Muscle of leg (tissue), 16 donors: Measurements from ENCODE around the gene DTWD2. TPM values are rescaled to one million over a fixed set of nuclear protein-coding genes. Genes with fewer than 3 reads are reported as not detected.
A peak's percentile ranks its signal among the peaks of the same experiment; 100 is the strongest.

Source experiments
- DNase-seq: peaks from one replicate; pipeline ENCODE4 v3.0.0; 2013
- H3K27ac ChIP-seq: one replicate; pipeline ENCODE4 v1.5.1; 2013; ENCODE audit warnings: mild to moderate bottlenecking, low read length, control low read depth
- H3K27me3 ChIP-seq: one replicate; pipeline ENCODE4 v1.6.1; 2013; ENCODE audit warnings: low read length; ENCODE audit not compliant: control insufficient read depth, insufficient read depth
- H3K36me3 ChIP-seq: one replicate; pipeline ENCODE4 v1.6.1; 2013; ENCODE audit warnings: low read length; ENCODE audit not compliant: control insufficient read depth, insufficient read depth
- H3K4me1 ChIP-seq: one replicate; pipeline ENCODE4 v1.6.1; 2013; ENCODE audit warnings: low read length; ENCODE audit not compliant: control insufficient read depth, insufficient read depth
- H3K4me3 ChIP-seq: one replicate; pipeline ENCODE4 v1.5.1; 2013; ENCODE audit warnings: low read length, control low read depth
- H3K9me3 ChIP-seq: replicated peaks from 2 replicates; pipeline ENCODE4 v1.6.1; 2013; ENCODE audit warnings: low read depth, low read length; ENCODE audit not compliant: control insufficient read depth
- WGBS: methylation state at CpG from one replicate; pipeline ENCODE4 v1.1.5; 2013; ENCODE audit warnings: missing lambda C conversion rate; ENCODE audit not compliant: insufficient coverage; 5-methylcytosine and 5-hydroxymethylcytosine counted together
- long read RNA-seq, 11 donors: transcript quantifications; one replicate each; lab custom pipeline, GENCODE V29; 2026
- polyA plus RNA-seq, 8 donors: library from polyadenylated mRNA; unstranded; fragments of 120-200 nt; gene quantifications; one replicate each; pipeline versions ENCODE4 v1.2.1 to v1.2.3, GENCODE V29; 2013; ENCODE audit warnings: inconsistent platforms in 1 of 8, low replicate concordance in 1 of 8; ENCODE audit not compliant: insufficient read length in 8 of 8, insufficient read depth in 1 of 8
- total RNA-seq: library from RNA; stranded (reverse); fragments of 120-200 nt; gene quantifications from one replicate; pipeline ENCODE4 v1.2.4, GENCODE V29; 2013

The DTWD2 gene, protein sequence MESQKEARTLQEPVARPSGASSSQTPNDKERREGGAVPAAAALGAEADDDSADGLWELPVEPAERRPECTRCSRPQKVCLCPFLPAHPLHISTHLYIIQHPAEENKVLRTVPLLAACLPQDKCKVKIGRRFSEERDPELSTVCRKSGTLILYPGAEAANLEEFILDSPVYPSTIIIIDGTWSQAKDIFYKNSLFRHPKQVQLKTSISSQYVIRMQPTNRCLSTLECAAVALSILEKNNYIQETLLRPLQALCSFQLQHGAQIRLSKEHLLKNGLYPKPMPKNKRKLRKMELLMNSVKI
- 4.6 TPM for total RNA-seq
- 1 to 10 TPM; 4.0 to 9.4 (median 6.0) TPM for polyA plus RNA-seq
- long read RNA-seq, donor 1, result 0 reads
- long read RNA-seq, donor 2, result 0 reads
- long read RNA-seq, donor 3, partial matches to known transcripts, result 0 of 1 reads
- long read RNA-seq, donor 3, other reads (novel, unspliced or antisense), result 0 of 1 reads
- long read RNA-seq, donor 4, full-length matches to known transcripts, result 1 of 1 reads
- long read RNA-seq, donor 4, partial matches to known transcripts, result 0 of 1 reads
- long read RNA-seq, donor 4, other reads (novel, unspliced or antisense), result 0 of 1 reads
- long read RNA-seq, donor 5, partial matches to known transcripts, result 0 of 2 reads
- long read RNA-seq, donor 5, other reads (novel, unspliced or antisense), result 0 of 2 reads
- long read RNA-seq, donor 6, partial matches to known transcripts, result 0 of 2 reads
- long read RNA-seq, donor 6, other reads (novel, unspliced or antisense), result 0 of 2 reads
- long read RNA-seq, donor 7, partial matches to known transcripts, result 0 of 3 reads
- long read RNA-seq, donor 7, other reads (novel, unspliced or antisense), result 0 of 3 reads
- long read RNA-seq, donor 8, result 0 reads
- long read RNA-seq, donor 9, partial matches to known transcripts, result 0 of 3 reads
- long read RNA-seq, donor 9, other reads (novel, unspliced or antisense), result 0 of 3 reads
- long read RNA-seq, donor 10, result 0 reads
- long read RNA-seq, donor 11, partial matches to known transcripts, result 5 of 6 reads
- long read RNA-seq, donor 11, other reads (novel, unspliced or antisense), result 0 of 6 reads

DNA sequence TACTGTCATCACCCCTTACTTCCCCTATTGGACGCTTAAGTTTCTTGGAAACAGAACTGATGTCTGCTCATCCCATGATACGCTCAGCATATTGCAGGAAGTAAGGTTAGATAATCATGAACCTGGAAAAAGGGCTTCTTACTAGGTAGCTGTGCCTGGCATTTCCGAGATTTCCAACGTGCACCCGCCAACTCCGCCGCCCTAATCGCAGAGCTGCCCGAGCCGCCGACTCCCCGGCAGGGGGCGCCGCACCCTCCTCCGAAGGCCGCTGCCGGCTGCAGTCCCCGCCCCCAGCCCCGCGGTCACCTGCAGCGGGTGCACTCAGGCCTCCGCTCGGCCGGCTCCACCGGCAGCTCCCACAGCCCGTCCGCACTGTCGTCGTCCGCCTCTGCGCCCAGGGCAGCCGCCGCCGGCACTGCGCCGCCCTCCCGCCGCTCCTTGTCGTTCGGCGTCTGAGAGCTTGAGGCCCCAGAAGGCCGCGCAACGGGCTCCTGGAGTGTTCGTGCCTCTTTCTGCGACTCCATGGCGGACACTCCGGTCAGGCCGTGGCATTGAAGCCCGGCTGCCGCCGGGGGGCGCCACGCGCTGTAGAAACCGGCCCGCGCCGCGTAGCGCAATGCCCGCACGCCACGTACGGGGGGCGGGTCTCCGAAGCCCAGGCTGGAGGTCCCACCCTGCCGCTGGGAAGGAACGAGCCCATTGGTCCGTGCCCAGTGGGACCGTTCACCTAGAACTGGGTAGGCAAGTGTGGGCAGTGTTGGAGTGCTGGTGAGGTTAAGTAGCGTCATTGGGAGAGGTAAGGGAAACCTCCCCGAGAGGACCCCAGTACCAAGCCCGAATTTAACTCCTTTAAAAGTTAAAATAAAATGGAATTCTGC, at the start of gene DTWD2:
DTWD2 (minus strand) TSS at position 560 of the 878 bp plus-strand sequence; CDS start at position 524, 36 bp downstream.
- H3K27ac ChIP-seq, result peak within 1 kb of the TSS; percentile 89
- no peaks in the 10 kb centered on the region for H3K9me3 ChIP-seq
- H3K4me1 ChIP-seq, result peaks cover 2% of the 10 kb centered on the region
- H3K36me3 ChIP-seq, result no peaks in the 10 kb centered on the region
- H3K27me3 ChIP-seq, result no peaks in the 10 kb centered on the region
- peak; percentile 97 for DNase-seq
- H3K4me3 ChIP-seq, result peak within 1 kb of the TSS; percentile 58
- WGBS, result under 1% methylated on average over 70 of the region's 74 CpGs

DNA sequence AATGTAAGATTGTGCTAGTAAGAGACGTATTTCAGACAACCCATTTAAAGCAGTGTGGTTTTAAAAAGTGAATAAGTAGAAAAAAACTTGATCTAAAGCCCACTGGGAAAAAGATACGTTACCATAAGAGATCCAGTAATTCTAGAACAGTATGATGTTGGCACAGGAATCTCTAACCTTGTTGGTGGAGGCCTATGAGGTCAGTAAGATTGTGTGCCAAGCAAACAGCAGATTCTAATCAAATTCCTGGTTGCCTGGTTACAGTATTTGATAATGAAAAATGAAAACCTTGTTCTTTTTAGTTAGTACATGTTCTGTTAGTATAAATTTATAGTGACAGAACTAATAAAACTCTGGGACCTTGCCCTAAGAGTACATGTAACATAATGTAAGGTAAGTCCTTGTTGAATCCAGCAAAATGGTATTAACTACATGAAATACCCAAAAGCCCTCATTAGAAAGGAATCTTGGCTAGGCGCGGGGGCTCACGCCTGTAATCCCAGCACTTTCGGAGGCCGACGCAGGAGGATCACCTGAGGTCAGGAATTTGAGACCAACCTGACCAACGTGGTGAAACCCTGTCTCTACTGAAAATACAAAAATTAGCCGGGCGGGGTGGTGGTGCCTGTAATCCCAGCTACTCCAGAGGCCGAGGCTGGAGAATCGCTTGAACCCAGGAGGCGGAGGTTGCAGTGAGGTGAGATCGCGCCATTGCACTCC, 49.3 kb upstream of the DTWD2 start:
- H3K4me3 ChIP-seq, result no peak overlapping the region
- no peak overlapping the region for H3K27ac ChIP-seq
- no peaks in the 10 kb centered on the region for H3K27me3 ChIP-seq
- H3K9me3 ChIP-seq, result no peaks in the 10 kb centered on the region
- H3K4me1 ChIP-seq, result no peaks in the 10 kb centered on the region
- no peaks in the 10 kb centered on the region for H3K36me3 ChIP-seq
- WGBS, result 86% methylated on average over 14 of the region's 16 CpGs
- peak; percentile 16 for DNase-seq

DNA sequence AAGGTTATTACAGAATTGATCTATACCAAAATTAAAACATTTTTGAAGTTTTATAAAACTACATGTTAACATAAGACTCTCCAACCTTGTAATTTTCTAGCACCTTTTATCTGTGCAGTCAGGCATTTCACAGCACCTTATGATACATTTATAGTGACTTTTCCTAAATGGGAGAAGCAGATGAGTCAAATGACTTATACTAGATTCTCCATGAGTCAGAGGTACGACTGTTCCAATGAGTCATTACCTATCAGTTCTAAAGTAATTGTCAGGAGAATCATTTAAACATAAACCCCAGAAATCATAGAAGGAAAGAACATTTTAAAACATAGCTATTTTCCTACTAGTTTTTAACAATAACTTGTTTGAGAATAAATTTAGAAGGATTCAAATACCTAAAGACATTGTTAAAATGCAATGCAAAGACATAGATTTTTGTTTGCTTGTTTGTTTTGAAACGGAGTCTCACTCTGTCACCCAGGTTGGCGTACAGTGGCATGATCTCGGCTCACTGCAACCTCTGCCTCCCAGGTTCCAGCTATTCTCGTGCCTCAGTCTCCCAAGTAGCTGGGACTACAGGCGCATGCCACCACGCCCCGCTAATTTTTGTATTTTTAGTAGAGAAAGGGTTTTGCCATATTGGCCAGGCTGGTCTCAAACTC, 47.9 kb upstream of the DTWD2 start:
- Histone ChIP-seq H3K4me3 (no peak overlapping the region), H3K4me1 (no peaks in the 10 kb centered on the region), H3K27me3 (no peaks in the 10 kb centered on the region), H3K36me3 (no peaks in the 10 kb centered on the region), H3K27ac (no peak overlapping the region), H3K9me3 (no peaks in the 10 kb centered on the region)
- 100% methylated on average over 2 of the region's 8 CpGs for WGBS
- peak; percentile 40 for DNase-seq

DNA sequence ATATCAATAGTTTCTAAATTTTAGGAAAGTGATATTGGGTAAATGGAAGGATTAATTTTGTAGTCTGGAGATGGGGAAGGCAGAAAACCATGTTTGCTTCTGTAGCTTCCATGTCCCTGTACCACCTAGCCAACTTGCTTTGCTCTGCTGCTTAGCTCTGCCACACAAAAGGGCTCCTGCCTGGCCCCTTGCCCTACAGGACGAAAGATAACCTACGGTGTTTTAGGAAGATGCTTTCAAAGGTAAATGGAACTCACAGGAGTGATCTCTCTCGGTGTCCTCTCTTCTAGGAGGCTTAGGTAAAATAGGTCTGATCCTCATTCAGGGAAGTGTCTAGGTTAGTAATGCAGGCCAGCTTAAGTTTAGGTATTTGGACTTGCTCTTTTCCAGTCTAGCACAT, 44.8 kb upstream of the DTWD2 start:
- no CpG with 5 or more reads among the region's 3 CpGs for WGBS
- no peak overlapping the region for H3K4me3 ChIP-seq

DNA sequence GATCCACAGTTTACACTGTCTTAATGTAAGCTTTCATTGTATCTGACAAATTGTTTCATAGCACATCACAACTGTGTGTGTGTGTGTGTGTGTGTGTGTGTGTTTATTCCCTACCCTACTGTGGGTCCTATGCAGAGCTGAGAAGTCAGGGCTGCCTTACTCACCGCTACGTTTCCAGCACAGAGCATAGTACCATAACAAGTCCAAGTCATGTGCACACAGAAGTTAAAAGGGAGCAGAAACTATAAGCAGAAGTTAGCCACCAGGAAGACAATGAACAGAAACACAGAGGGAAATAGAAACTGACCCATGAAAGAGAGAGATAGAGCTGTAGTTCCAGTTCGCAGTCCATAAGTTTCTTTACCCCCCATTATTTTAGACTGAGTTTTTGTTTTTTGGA, 44.3 kb upstream of the DTWD2 start:
- WGBS, result no CpG with 5 or more reads among the region's 3 CpGs
- peak overlapping the region; percentile 20 for H3K27ac ChIP-seq
- DNase-seq, result peak; percentile 39
- no peaks in the 10 kb centered on the region for H3K27me3 ChIP-seq
- H3K4me3 ChIP-seq, result no peak overlapping the region
- H3K36me3 ChIP-seq, result no peaks in the 10 kb centered on the region
- no peaks in the 10 kb centered on the region for H3K4me1 ChIP-seq
- H3K9me3 ChIP-seq, result no peaks in the 10 kb centered on the region

More for the DNA sequence above, 44.8 kb upstream of the DTWD2 start:
- Histone ChIP-seq H3K27ac (peak overlapping the region; percentile 20), H3K27me3 (no peaks in the 10 kb centered on the region), H3K36me3 (no peaks in the 10 kb centered on the region), H3K9me3 (no peaks in the 10 kb centered on the region), H3K4me1 (no peaks in the 10 kb centered on the region)
- DNase-seq, result no peak

DNA sequence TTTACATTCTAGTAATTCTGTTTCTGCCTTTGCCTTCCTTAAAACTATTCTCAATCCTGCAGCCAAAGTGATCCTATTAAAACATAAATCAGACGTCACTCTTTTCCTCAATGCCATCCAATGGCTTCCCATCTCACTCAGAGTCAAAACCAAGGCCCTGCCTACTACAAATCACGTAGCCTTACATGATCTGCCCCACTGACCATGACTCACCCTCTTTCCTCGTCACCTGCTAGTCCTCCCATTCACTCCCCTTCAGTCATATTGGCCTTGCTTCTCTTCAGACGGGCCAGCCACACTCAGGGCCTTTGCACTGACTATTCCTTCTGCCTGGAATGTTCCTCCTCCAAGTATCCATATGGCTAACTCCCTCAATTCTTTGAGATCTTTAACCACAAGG, 43.6 kb upstream of the DTWD2 start:
- Histone ChIP-seq H3K4me1 (no peaks in the 10 kb centered on the region), H3K36me3 (no peaks in the 10 kb centered on the region), H3K4me3 (no peak overlapping the region), H3K9me3 (no peaks in the 10 kb centered on the region), H3K27ac (no peak overlapping the region), H3K27me3 (no peaks in the 10 kb centered on the region)
- DNase-seq, result no peak
- WGBS, result 84% methylated on average over 4 of the region's 4 CpGs

DNA sequence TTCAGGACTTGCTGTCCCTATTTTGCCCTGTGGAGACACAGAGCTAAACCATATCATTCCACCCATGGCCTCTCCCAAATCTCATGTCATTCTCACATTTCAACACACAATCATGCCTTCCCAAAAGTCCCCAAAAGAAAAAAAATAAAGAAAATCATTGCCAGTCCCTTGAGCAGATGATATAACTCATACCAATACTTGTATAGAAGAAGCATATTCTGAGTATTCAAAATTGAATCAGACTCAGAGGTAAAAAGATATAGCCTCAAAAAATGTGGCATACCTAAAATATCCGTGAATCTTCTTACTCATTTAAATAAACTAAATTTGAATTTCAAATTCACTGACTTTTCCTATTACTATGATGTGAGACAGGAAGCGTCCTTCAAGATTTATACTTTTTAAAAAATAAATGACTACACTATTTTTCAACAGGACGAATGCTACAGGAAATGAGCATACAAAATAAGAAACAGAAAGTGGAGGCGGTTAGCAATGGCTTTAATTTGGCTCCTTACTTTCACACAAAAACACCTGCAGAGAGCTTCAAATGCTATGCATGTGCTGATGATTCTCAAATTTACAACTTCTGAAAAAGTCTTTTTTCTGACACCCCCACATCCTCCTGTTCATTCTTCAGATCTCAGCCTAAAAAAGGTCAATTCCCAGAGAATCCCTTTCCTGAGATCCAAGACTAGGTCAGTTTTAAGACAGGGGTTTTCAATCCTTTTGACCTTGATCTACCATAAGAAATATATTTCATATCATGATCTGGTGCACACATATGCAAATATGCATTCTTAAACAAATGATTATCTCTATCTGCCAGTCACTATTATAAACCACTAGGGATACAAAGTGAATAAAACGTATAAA, 42.9 kb upstream of the DTWD2 start:
- no peaks in the 10 kb centered on the region for H3K36me3 ChIP-seq
- no peak for DNase-seq
- no peaks in the 10 kb centered on the region for H3K9me3 ChIP-seq
- WGBS, result no CpG with 5 or more reads among the region's 5 CpGs
- no peaks in the 10 kb centered on the region for H3K27me3 ChIP-seq
- H3K4me3 ChIP-seq, result no peak overlapping the region
- H3K27ac ChIP-seq, result no peak overlapping the region
- H3K4me1 ChIP-seq, result no peaks in the 10 kb centered on the region

DNA sequence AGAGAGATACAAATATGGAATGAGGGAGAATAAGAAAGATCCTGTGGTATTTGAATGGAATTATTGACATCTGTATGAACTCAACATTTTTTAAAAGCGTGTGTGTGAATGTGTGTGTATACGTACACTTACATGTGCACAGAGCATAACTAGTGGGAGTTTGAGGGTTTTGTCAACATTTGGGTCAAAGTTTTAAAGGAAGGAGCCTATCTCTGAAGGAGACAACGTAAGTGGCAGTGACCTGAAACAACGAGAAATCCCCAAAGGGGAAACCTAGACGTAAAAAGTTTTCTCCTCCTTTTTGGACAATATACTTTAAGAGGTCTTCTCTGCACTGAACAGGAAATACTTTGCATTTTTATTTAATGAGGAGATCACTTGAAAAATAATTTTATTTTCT, 40.2 kb upstream of the DTWD2 start:
- no peak for DNase-seq
- Histone ChIP-seq H3K36me3 (no peaks in the 10 kb centered on the region), H3K4me1 (no peaks in the 10 kb centered on the region), H3K27ac (no peak overlapping the region), H3K9me3 (no peaks in the 10 kb centered on the region), H3K4me3 (no peak overlapping the region), H3K27me3 (no peaks in the 10 kb centered on the region)
- WGBS, result 34% methylated on average over 2 of the region's 5 CpGs
